Posterior vena cava (tissue), 2 donors: ENCODE measurements around the gene DNAJC18. TPM values are rescaled to one million over a fixed set of nuclear protein-coding genes. Genes with fewer than 3 reads are reported as not detected.

Source experiments
- DNase-seq: peaks from one replicate; pipeline ENCODE4 v3.0.0-alpha.2; 2020; ENCODE audit warnings: low spot score
- intact Hi-C, 2 donors: fragments of 100-400 bp; cut with DNase I; formaldehyde crosslinking; loops; one replicate each; pipeline versions ENCODE4 v1.14.1 to v1.14.2; 2022 to 2023
- total RNA-seq, 2 donors: library from RNA; stranded (reverse); fragmentation: NEBNext Ultra II Directional; extraction: Animal tissue kit (Norgen Biotek cat#: 25700); gene quantifications; one replicate each; pipeline ENCODE4 v1.2.1, GENCODE V29; 2021
- donor health status: DM: yes; HTN: yes; CAD: no.
- donor health status: DM: yes; HTN: yes; CAD: no.

The DNAJC18 gene
- total RNA-seq, 2 donors from 2014 or later: 13.3 to 18.8 TPM

GRCh38 chr5:139382807-139383206, 56.5 kb downstream of the DNAJC18 start:
- intact Hi-C loops: no loop called here
- peak; percentile 30 for DNase-seq

GRCh38 chr5:139381837-139382761, 57.2 kb downstream of the DNAJC18 start:
- DNase-seq: peak; percentile 73

GRCh38 chr5:139379626-139380449, 59.5 kb downstream of the DNAJC18 start:
- peak; percentile 69 for DNase-seq
- intact Hi-C loops: no loop called here

More at GRCh38 chr5:139381837-139382761, 57.2 kb downstream of the DNAJC18 start:
- intact Hi-C loops: no loop called here

- DNase-seq: peak; percentile 60
- intact Hi-C loops: no loop called here
These were observed 60.4 kb downstream of the DNAJC18 start for GRCh38 chr5:139378941-139379361.

- intact Hi-C loops: no loop called here
- peak; percentile 77 for DNase-seq
These were observed 61.1 kb downstream of the DNAJC18 start for GRCh38 chr5:139378101-139378825.

DNA sequence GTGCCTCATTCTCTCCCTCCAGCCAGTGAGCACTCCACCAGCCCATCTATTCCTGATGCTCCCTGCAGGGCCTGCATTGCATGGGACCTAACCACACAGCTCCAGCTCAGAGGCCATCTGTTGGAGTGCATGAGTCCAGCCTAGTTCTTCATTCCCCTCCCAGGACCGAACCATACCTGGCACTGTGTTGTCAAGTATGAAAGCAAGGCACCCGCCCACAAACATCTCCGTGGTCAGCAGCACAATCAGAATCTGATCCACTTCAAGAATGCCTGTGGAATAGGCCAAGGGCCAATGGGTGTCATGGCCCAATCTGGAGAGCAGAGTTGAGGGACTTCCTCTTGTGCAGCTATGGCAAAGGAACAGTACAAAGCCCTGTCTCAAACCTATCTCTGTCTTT, 62.1 kb downstream of the DNAJC18 start:
- intact Hi-C loops: no loop called here
- DNase-seq: peak; percentile 30

DNA sequence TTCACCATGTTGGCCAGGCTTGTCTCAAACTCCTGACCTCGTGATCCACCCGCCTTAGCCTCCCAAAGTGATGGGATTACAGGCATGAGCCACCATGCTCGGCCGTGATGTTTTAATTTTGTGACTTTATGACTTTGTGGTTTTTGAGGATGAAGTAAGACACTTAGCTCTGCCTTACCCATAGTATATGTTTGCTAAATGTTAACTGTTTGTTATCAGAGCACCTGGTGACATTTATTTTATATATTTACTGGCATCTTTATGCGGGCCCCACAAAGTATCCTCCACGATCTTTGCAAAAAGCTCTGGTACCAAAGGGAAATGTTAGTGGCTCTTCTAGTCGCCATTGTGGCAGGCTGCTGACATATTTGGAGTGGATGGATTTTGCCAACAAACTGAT, 63.0 kb downstream of the DNAJC18 start:
- no peak for DNase-seq
- intact Hi-C loops: no loop called here

- intact Hi-C loops: no loop called here
- peak; percentile 28 for DNase-seq
These were observed 64.4 kb downstream of the DNAJC18 start for GRCh38 chr5:139374909-139375308.

GRCh38 chr5:139371482-139372435, 67.6 kb downstream of the DNAJC18 start:
- peak; percentile 44 for DNase-seq
- intact Hi-C loops: no loop called here

- intact Hi-C loops: no loop called here
- no peak for DNase-seq
These were observed 70.1 kb downstream of the DNAJC18 start for GRCh38 chr5:139369181-139369580.

DNA sequence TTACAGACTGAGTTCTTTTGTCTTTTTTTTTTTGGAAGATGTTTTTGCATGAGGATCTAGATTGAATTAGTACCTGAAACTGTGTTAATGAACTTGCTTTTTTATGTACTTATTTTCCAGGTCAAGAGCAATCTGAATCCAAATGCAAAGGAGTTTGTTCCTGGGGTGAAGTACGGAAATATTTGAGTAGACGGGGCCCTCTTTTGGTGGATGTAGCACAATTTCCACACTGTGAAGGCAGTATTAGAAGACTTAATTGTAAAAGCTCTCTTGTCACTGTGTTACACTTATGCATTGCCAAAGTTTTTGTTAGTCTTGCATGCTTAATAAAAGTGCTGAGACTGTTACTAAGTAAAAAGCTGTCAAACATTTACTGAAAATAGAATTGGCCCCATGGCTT, 70.7 kb downstream of the DNAJC18 start:
- DNase-seq: no peak
- intact Hi-C loops: no loop called here

DNA sequence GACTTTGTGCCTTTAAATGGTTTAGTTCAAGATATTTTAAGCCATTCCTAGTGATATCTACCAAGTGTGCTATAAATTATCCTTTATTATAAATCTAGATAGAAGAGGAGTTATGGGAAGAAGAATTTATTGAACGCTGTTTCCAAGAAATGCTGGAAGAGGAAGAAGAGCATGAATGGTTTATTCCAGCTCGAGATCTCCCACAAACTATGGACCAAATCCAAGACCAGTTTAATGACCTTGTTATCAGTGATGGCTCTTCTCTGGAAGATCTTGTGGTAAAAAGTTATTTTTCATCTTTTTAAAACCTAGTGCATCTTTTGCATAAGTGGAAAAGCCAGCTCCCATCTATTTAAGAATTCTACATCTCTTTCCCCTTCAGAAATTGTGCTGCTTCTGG, 74.9 kb downstream of the DNAJC18 start:
- intact Hi-C loops: no loop called here
- DNase-seq: no peak

DNA sequence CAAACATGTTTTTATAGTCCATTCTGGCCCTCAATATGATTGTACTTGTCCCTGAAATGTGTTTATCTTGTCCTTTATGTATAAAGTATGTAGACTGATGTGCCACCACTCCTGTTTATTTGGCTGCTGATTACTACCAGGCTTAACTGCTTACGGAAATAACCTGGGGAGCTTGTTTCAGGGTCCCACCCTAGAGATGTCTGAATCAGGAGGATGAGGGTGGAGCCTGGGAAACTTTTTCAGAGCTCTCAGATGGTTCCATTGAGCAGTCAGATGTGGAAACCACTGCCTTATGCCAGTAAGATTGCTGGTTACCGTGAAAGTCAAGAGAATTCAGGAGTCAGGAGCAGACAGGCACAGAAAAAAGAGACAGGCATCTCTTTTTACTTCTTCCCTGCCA, 75.4 kb downstream of the DNAJC18 start:
- no peak for DNase-seq
- intact Hi-C loops: no loop called here

- DNase-seq: no peak
- intact Hi-C loops: no loop called here
These were observed 77.4 kb downstream of the DNAJC18 start for GRCh38 chr5:139361835-139362429.

GRCh38 chr5:139360384-139360783, 78.9 kb downstream of the DNAJC18 start:
- no peak for DNase-seq
- intact Hi-C loops: no loop called here
